GM18508 (cell line): ENCODE measurements around the gene ATOH1.

Source experiments
- ATAC-seq: cut with Tn5 transposase; IDR thresholded peaks from one replicate; pipeline ENCODE4 v1.9.1; 2021; ENCODE audit warnings: moderate number of reproducible peaks; ENCODE audit not compliant: insufficient read depth, unreplicated experiment

ATOH1 gene

GRCh38 chr4:93834249-93835066 is 5.9 kb downstream of the ATOH1 start:
- ATAC-seq: no peak

GRCh38 chr4:93835929-93836328 is 7.4 kb downstream of the ATOH1 start:
- no peak for ATAC-seq

GRCh38 chr4:93839704-93840103 is 11.2 kb downstream of the ATOH1 start:
- no peak for ATAC-seq

GRCh38 chr4:93841803-93842345 is 13.3 kb downstream of the ATOH1 start:
- ATAC-seq: peak; percentile 55

- ATAC-seq: peak; percentile 84
These were observed 14.2 kb downstream of the ATOH1 start for GRCh38 chr4:93842601-93843252.

- ATAC-seq: no peak
These were observed 15.2 kb downstream of the ATOH1 start for GRCh38 chr4:93843772-93844171.

GRCh38 chr4:93852680-93853079 is 24.1 kb downstream of the ATOH1 start:
- no peak for ATAC-seq

- ATAC-seq: no peak
These were observed 27.4 kb downstream of the ATOH1 start for GRCh38 chr4:93855926-93856325.

- no peak for ATAC-seq
These were observed 37.1 kb downstream of the ATOH1 start for GRCh38 chr4:93865650-93866049.

- ATAC-seq: no peak
These were observed 39.0 kb downstream of the ATOH1 start for GRCh38 chr4:93867416-93868001.

- ATAC-seq: peak; percentile 65
These were observed 42.4 kb downstream of the ATOH1 start for GRCh38 chr4:93870876-93871458.

- ATAC-seq: no peak
These were observed 48.2 kb downstream of the ATOH1 start for GRCh38 chr4:93876754-93877153.

- ATAC-seq: peak; percentile 39
These were observed 50.0 kb downstream of the ATOH1 start for GRCh38 chr4:93878566-93878965.

- ATAC-seq: peak; percentile 86
These were observed 51.4 kb downstream of the ATOH1 start for GRCh38 chr4:93879919-93880318.
